HG03571 (cell line): ENCODE results near the gene IL21R.
"Not testable (repeated sequence)": the region's sequence is repeated elsewhere in the genome, so short reads cannot be mapped to it uniquely, and the experiment has no call there.

Experiments
- ATAC-seq: cut with Tn5 transposase; IDR thresholded peaks from one replicate; pipeline ENCODE4 v1.9.1; 2021; ENCODE audit not compliant: unreplicated experiment

Gene IL21R

GRCh38 chr16:27441998-27442397 lies 40.0 kb downstream of the IL21R start:
- no peak for ATAC-seq

- no peak for ATAC-seq
Measured at GRCh38 chr16:27444015-27444414, 42.0 kb downstream of the IL21R start.

GRCh38 chr16:27444470-27444869 lies 42.5 kb downstream of the IL21R start:
- ATAC-seq: no peak

- no peak for ATAC-seq
Measured at GRCh38 chr16:27445502-27446175, 43.7 kb downstream of the IL21R start.

- ATAC-seq: no peak
Measured at GRCh38 chr16:27446721-27447120, 44.7 kb downstream of the IL21R start.

- ATAC-seq: no peak
Measured at GRCh38 chr16:27447301-27447700, 45.3 kb downstream of the IL21R start.

GRCh38 chr16:27448532-27449433 lies 46.8 kb downstream of the IL21R start:
- ATAC-seq: no peak

GRCh38 chr16:27449434-27450195 lies 47.6 kb downstream of the IL21R start:
- ATAC-seq: peak; percentile 37

- ATAC-seq: no peak
Measured at GRCh38 chr16:27450196-27450549, 48.2 kb downstream of the IL21R start.

GRCh38 chr16:27452569-27453493 lies 50.9 kb downstream of the IL21R start:
- no peak for ATAC-seq

- no peak for ATAC-seq
Measured at GRCh38 chr16:27453494-27453825, 51.5 kb downstream of the IL21R start.

GRCh38 chr16:27455700-27456099 lies 53.7 kb downstream of the IL21R start:
- ATAC-seq: no peak

GRCh38 chr16:27457605-27457900 lies 55.6 kb downstream of the IL21R start:
- not testable (repeated sequence) for ATAC-seq

- no peak for ATAC-seq
Measured at GRCh38 chr16:27458258-27458657, 56.3 kb downstream of the IL21R start.

- no peak for ATAC-seq
Measured at GRCh38 chr16:27458987-27459688, 57.2 kb downstream of the IL21R start.

- no peak for ATAC-seq
Measured at GRCh38 chr16:27460213-27460612, 58.2 kb downstream of the IL21R start.

GRCh38 chr16:27460663-27461482 lies 58.9 kb downstream of the IL21R start:
- ATAC-seq: no peak

- no peak for ATAC-seq
Measured at GRCh38 chr16:27461483-27462171, 59.7 kb downstream of the IL21R start.
